GM21360 (cell line): ENCODE measurements around the gene SLC66A2.

Experiments
- ATAC-seq: cut with Tn5 transposase; IDR thresholded peaks from one replicate; pipeline ENCODE4 v1.9.1; 2021; ENCODE audit warnings: mild to moderate bottlenecking, moderate library complexity; ENCODE audit not compliant: unreplicated experiment

SLC66A2 gene

DNA sequence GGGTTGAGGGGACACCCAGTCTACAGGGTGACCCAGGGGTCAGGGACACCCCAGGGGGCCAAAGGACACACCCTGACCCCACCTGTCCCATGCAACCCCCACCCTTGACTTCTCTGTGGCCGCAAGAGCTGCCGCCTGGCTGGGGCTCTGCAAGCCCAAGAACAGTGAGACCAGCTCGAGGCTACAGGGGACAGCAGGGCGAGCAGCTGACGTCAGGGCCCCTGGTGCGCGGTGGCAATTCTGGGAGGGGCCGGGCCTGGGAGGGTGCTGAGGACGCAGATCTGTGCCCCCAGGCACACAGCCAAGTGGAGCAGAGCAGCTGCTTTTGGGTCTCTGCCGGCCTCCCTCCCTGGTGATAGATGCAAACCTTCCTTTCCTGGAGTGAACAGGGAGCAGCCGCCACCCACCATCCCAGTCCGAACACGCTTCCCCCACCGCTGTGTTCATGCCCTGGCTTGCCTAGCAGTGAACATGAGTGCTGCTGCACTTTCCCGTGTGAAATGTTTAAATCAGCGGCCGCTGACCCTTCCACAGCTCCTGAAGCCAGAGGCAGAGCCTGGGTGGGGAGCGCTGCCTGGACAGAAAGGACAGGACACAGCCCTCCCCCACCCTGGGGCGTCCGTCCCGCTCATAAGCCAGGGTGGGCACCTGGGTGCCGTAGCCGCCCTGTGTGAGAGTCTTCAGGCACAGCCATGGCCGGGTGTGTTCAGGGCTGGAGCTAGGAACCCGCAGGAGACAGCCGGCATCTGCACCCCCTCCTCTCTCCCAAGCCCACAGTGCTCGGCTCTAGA lies 46.9 kb downstream of the SLC66A2 start:
- ATAC-seq = no peak

GRCh38 chr18:79903787-79904356 lies 47.6 kb downstream of the SLC66A2 start:
- ATAC-seq = no peak

DNA sequence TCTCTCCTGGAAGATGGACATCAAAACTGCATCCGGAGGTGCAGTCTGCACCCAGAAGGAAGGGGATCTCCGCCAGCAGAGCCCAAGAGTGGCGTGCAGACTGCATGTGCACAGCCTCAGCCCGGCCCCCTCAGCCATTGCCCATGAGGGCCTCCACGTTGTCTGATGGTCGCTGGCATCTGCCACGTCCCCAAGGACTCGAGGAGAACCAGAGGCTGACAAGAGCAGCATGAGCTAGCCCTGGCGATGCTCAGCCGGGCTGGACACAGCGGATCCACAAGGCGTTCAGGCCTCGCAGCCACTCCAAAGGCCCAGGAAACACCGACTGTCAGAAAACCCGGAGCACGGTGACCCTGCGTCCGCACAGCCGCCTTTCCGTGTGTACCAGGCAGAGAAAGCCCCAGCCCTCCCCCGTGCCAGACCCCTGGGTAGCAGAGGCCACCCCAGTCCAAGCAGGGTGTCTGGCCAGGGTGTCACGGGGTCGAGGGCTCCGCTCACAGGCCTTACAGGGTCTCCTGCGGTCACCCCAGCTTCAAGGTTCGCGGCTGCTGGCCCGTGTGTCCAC lies 48.3 kb downstream of the SLC66A2 start:
- ATAC-seq = no peak

DNA sequence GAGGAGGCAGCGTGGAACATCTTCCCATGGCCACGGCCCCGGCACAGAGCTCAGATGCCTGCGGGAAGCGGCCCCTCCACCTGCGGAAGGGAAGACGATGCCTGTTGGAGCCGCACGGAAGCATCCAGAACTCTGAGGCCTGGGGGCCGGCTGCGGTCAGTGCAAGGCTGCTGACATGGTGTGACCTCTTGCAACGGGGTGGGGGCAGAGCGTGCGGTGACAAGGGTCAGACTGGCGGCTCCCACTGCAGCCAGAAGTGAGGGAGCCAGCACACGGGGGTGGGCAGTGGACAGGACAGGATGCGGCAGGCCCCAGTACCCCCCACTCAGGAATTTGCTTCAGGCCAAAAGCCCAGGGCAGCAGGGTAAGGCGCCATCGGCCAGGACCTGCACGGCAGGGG lies 48.8 kb downstream of the SLC66A2 start:
- no peak for ATAC-seq

GRCh38 chr18:79902075-79902474 lies 49.4 kb downstream of the SLC66A2 start:
- no peak for ATAC-seq

DNA sequence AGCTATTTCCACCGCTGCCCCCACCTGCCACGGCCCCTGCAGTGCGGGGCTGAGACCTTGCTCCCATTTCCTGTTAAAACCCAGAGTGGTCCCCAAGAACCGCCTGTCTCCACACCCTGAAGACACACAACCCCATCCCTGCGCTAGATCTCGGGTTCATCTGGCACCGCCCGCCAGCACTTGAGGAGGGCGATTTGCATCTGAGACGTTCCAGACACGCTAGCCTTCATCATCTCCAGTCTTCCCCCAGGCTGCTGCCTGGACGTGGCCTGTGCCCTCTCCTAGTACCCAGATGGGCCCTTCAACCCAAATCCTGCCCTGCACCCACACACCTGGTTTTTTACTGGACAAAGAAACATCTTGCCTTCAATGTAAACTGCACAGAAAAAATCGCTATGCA lies 49.8 kb downstream of the SLC66A2 start:
- no peak for ATAC-seq

GRCh38 chr18:79900610-79901570 lies 50.6 kb downstream of the SLC66A2 start:
- ATAC-seq = no peak

- ATAC-seq = no peak
Measured at GRCh38 chr18:79899609-79900445, 51.6 kb downstream of the SLC66A2 start.

- no peak for ATAC-seq
Measured at GRCh38 chr18:79898952-79899608, 52.4 kb downstream of the SLC66A2 start.

DNA sequence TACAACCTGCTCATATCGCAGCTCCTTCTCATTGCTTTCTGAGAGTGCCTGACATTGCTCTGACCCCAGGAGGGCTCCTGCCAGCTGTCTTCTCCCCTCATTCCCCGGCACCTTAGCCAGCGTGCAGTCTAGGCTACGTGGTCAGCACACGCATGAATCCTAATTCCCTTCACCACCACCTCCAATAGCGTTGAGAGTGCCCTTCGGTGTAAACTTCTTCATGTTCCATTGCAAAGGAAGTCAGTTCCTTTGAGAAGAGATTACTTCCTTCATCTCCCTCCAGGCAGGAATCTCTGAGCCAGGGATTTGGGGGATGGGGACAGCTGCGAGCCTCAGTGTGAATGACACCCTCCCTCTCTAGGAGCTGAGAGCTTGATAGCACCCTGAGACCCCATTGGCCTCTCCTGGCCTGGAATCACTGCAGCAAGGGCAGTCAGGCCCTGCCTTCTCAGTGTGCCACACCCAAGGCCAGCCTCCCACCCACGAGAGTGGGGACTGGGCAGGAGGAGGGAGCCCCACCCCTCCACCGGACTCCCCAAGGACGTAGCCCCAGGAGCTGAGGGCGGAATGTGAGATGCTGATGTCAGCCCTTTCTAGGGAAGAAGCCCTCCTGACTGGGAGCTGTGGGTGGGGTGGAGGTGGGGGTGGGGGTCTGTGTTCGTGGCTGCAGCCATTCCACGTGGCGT lies 53.4 kb downstream of the SLC66A2 start:
- no peak for ATAC-seq

DNA sequence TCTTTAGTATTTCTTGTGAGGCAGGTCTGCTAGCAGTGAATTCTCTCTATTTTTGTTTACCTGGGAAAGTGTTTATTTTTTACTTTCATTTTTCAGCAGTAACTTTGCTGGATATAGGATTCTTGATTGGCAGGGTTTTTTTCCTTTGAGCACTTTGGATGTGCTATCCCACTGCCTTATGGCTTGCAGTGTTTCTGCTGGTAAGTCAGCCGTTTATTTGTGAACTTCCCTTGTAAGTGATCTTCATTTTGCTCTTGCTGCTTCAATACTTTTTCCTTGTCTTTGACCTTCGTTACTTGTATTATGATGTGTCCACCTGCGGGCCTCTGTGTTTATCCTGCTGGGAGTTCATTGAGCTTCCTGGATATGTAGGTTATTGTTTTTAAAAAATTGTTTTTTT lies 54.7 kb downstream of the SLC66A2 start:
- no peak for ATAC-seq

GRCh38 chr18:79890674-79891073 lies 60.8 kb downstream of the SLC66A2 start:
- no peak for ATAC-seq

DNA sequence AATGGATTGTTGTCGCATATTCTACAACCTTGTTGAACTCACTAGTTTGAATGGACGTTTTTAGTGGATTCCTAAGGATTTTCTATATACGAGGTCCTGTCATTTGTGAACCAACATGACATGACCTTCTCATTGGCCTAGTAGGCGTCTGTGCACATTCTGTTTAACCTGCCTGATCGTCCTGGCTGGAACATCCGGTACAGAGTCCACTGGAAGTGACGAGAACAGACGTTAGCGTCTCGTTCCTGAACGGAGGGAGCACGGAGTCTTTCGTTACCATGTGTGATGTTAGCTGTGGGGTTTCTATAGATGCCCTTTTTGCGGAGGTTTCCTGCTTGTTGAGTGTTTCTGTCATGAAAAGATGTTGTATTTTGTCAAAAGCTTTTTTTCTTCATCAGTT lies 61.9 kb downstream of the SLC66A2 start:
- ATAC-seq = no peak

DNA sequence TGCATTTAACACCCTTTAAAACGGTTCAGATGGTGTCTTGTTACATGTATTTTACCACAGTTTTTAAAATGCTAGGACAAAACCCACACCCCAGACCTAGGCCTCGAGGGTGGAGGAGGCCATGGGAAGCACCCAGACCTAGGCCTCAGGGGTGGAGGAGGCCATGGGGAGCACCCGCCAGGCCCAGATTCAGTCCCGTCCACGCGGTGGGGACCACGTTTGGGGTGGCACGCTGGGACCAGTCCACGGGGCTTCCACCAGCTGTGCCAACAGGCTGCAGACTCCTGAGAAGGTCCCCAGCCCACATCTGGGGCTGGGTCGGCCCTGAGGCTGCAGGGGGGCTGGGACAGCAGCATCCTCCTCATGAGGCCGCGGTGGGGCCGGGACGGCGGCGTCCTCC lies 63.4 kb downstream of the SLC66A2 start:
- ATAC-seq = no peak

GRCh38 chr18:79887181-79888000 lies 64.1 kb downstream of the SLC66A2 start:
- ATAC-seq = no peak

- ATAC-seq = no peak
Measured at GRCh38 chr18:79884963-79885728, 66.3 kb downstream of the SLC66A2 start.

DNA sequence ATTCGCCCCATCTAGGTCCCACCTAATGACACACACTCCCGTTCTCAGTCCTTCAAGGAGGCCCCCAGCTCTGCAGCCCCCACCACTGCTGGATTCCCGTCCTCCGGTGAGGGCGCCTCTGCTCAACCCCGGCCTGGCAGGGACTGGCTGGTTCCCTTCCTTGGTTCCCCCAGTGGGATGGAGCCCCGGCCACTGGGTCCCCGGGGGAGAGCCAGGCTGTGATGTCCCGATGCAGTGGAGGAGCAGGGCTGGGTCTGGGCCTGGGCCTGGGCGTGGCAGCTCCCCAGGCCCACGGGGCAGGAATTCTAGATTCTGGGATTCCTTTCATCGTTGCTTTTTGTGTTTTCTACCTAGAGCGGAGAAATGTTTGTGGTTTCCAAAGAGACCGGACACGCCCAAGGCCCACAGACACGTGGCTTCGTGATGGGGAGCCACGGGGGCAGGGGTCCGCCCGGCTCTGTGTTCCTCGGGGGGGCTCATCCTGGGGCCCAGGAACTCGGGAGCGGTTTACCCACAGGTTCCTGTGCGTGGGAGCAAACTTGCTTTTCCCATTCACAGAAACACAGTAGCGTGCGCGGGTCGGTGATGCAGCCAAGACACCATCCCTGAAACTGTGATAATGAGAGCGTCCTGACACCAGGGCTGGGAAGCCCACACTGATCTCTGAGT lies 67.0 kb downstream of the SLC66A2 start:
- no peak for ATAC-seq
